Keratinocyte (primary cell): ENCODE measurements around the gene HCRTR2. TPM values are rescaled to one million over a fixed set of nuclear protein-coding genes. Genes with fewer than 3 reads are reported as not detected.

Experiments used
- DNase-seq: peaks from one replicate; pipeline ENCODE4 v3.0.0-alpha.2; 2011; ENCODE audit warnings: low read depth, missing footprints, low spot score
- FAIRE-seq: peaks from 2 replicates; lab custom pipeline; 2011; peaks lifted over from hg19 to GRCh38; lab: Jason Lieb, UNC
- H2AFZ ChIP-seq: 2 replicates; pipeline ENCODE4 v1.6.0; 2012; ENCODE audit warnings: low read length, control low read depth, inconsistent platforms; ENCODE audit not compliant: control insufficient read depth
- H3K27ac ChIP-seq: 2 replicates; pipeline ENCODE4 v1.5.1; 2011; ENCODE audit warnings: low read length; ENCODE audit not compliant: control insufficient read depth, insufficient read depth
- H3K27me3 ChIP-seq: 3 replicates; pipeline ENCODE4 v1.6.0; 2011; ENCODE audit warnings: low read length; ENCODE audit not compliant: control insufficient read depth, insufficient read depth; ENCODE audit errors: extremely low read depth
- H3K36me3 ChIP-seq, 2 experiments: 2 replicates in 1 of 2; 3 replicates in 1 of 2; pipeline ENCODE4 v1.5.1; 2011; ENCODE audit warnings: low read length in 2 of 2, mild to moderate bottlenecking in 1 of 2; ENCODE audit not compliant: control insufficient read depth in 2 of 2, insufficient read depth in 2 of 2; ENCODE audit errors: extremely low read depth in 1 of 2
- H3K4me1 ChIP-seq: 3 replicates; pipeline ENCODE4 v1.5.1; 2011; ENCODE audit warnings: low read length; ENCODE audit not compliant: control insufficient read depth, insufficient read depth; ENCODE audit errors: extremely low read depth
- H3K4me2 ChIP-seq: 3 replicates; pipeline ENCODE4 v1.6.0; 2011; ENCODE audit warnings: low read depth, low read length; ENCODE audit not compliant: control insufficient read depth, insufficient read depth; ENCODE audit errors: extremely low read depth
- H3K4me3 ChIP-seq, 3 experiments: fragments of 200-600 bp in 1 of 3; sonication (generic) in 1 of 3; 2 replicates in 2 of 3; 3 replicates in 1 of 3; pipeline ENCODE4 v1.5.1; 2011 to 2016; ENCODE audit warnings: low read length in 3 of 3, mild to moderate bottlenecking in 3 of 3, control low read depth in 2 of 3, inconsistent platforms in 1 of 3, low read depth in 1 of 3, mixed read lengths in 1 of 3, mixed run types in 1 of 3, moderate library complexity in 1 of 3; ENCODE audit not compliant: control insufficient read depth in 2 of 3, insufficient read depth in 2 of 3; ENCODE audit errors: extremely low read depth in 1 of 3
- H3K79me2 ChIP-seq: 2 replicates; pipeline ENCODE4 v1.6.0; 2012; ENCODE audit warnings: low read length; ENCODE audit not compliant: control insufficient read depth, insufficient read depth
- H3K9ac ChIP-seq: 3 replicates; pipeline ENCODE4 v1.6.0; 2011; ENCODE audit warnings: low read length; ENCODE audit not compliant: control insufficient read depth, insufficient read depth; ENCODE audit errors: extremely low read depth
- H3K9me1 ChIP-seq: 3 replicates; pipeline ENCODE4 v1.6.0; 2011; ENCODE audit warnings: low read length; ENCODE audit not compliant: control insufficient read depth, insufficient read depth; ENCODE audit errors: extremely low read depth
- H3K9me3 ChIP-seq: 2 replicates; pipeline ENCODE4 v1.5.1; 2012; ENCODE audit warnings: low read depth, low read length; ENCODE audit not compliant: control insufficient read depth
- H4K20me1 ChIP-seq: 3 replicates; pipeline ENCODE4 v1.6.0; 2011; ENCODE audit warnings: low read length; ENCODE audit not compliant: control insufficient read depth, insufficient read depth; ENCODE audit errors: extremely low read depth
- CTCF ChIP-seq, 3 experiments: IDR thresholded peaks in 1 of 3; conservative IDR thresholded peaks in 1 of 3; optimal IDR thresholded peaks in 1 of 3; 2 replicates in 2 of 3; 3 replicates in 1 of 3; pipeline versions ENCODE3 to v1.5.1; 2011; ENCODE audit warnings: low read length in 3 of 3, mild to moderate bottlenecking in 3 of 3, moderate library complexity in 2 of 3, control low read depth in 1 of 3, inconsistent platforms in 1 of 3; ENCODE audit not compliant: insufficient read depth in 2 of 3; ENCODE audit errors: extremely low read depth in 1 of 3
- EZH2 ChIP-seq: IDR thresholded peaks from one replicate; pipeline ENCODE4 v1.6.1; 2012; ENCODE audit warnings: inconsistent platforms, mild to moderate bottlenecking, low read length, moderate library complexity
- dilution Hi-C: fragments of 300-500 bp; cut with MboI; formaldehyde crosslinking; loops from one replicate; pipeline ENCODE4 v1.7.0; 2020; ENCODE audit warnings: low sequenced_read_pairs; ENCODE audit not compliant: extremely low pct_ligation_motif_present
- polyA plus RNA-seq, 5 experiments: library from polyadenylated mRNA; depleted of rRNA in 3 of 5; stranded (reverse) in 3 of 5; stranded (forward) in 1 of 5; unstranded in 1 of 5; fragments of >200 nt; gene quantifications; 1 replicate in 1 of 5; 2 replicates in 3 of 5; 3 replicates in 1 of 5; pipeline versions ENCODE4 v1.2.1 to v1.2.3, GENCODE V29; 2011 to 2012; ENCODE audit warnings: missing spikeins in 2 of 5, low read depth in 1 of 5, low replicate concordance in 1 of 5

HCRTR2 gene
- polyA plus RNA-seq, 1 donor (not counting 4 experiments of a cell fraction or from before 2014, with no cell fraction given) = not detected

DNA sequence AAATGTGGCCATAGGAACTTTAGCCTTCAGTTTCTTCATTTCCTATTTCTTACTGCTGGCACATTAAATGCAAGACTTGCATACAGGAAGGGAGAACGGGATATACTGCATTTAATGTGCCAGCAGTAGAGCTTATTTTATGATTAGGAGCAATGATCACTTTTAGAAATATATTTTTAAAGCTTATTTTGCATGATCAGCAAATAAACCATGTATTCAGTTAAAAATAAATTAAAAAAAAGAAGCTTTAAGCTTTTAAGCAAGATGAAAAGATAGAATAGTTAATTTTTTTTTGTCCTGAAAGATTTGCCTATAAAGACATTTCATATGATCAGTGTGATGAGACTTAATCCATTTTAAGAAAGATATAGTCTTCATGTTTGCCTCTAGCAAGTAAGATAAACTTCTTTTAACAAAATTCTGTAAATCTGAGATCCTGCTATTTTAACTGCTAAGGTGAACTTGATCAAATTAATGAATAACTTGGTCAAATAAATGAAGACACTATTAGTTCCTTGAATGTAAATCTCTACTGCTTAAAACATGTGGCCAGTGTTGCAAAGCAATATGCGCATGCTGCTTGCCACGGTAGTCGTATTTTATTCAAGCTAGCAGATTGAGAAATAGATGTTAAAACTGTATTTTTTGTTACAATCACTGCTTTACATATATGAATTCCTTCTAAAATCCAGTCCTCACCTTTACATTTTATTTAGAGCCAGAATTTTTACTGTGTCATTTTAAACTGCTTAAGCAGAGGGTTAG, 36.2 kb upstream of the HCRTR2 start:
- TF ChIP-seq CTCF (optimal IDR thresholded peaks at IDR 0.05 in 1 of 3, IDR thresholded peaks at IDR 0.05 in 1 of 3, conservative IDR thresholded peaks at IDR 0.05 in 1 of 3; ENCODE audit: extremely low read depth in 1 of 3, insufficient read depth in 2 of 3, low read length in 3 of 3) (no peak), EZH2 (no peak)
- no peaks in the 10 kb centered on the region for H3K36me3 ChIP-seq
- FAIRE-seq = no peak
- H3K79me2 ChIP-seq = no peaks in the 10 kb centered on the region
- H3K27me3 ChIP-seq = peaks cover 4% of the 10 kb centered on the region
- no peaks in the 10 kb centered on the region for H4K20me1 ChIP-seq
- dilution Hi-C loops = no loop called here
- H3K9ac ChIP-seq = no peak overlapping the region
- no peak for DNase-seq
- H3K4me1 ChIP-seq = no peaks in the 10 kb centered on the region
- H2AFZ ChIP-seq = no peak overlapping the region
- H3K4me3 ChIP-seq = no peak overlapping the region
- H3K9me1 ChIP-seq = no peaks in the 10 kb centered on the region
- no peak overlapping the region for H3K27ac ChIP-seq
- H3K4me2 ChIP-seq = no peak overlapping the region
- no peaks in the 10 kb centered on the region for H3K9me3 ChIP-seq

- Histone ChIP-seq H3K9me3 (no peaks in the 10 kb centered on the region), H3K9me1 (no peaks in the 10 kb centered on the region), H2AFZ (no peak overlapping the region), H3K9ac (no peak overlapping the region), H3K4me2 (no peak overlapping the region), H3K4me3 (no peak overlapping the region), H3K27ac (no peak overlapping the region), H3K27me3 (peaks cover 2% of the 10 kb centered on the region), H4K20me1 (no peaks in the 10 kb centered on the region), H3K36me3 (no peaks in the 10 kb centered on the region), H3K79me2 (no peaks in the 10 kb centered on the region), H3K4me1 (no peaks in the 10 kb centered on the region)
- FAIRE-seq (no peak), DNase-seq (no peak)
- dilution Hi-C loops = no loop called here
- TF ChIP-seq EZH2 = no peak
- no peak for TF ChIP-seq CTCF (optimal IDR thresholded peaks at IDR 0.05 in 1 of 3, IDR thresholded peaks at IDR 0.05 in 1 of 3, conservative IDR thresholded peaks at IDR 0.05 in 1 of 3; ENCODE audit: extremely low read depth in 1 of 3, insufficient read depth in 2 of 3, low read length in 3 of 3)
These were observed 32.7 kb upstream of the HCRTR2 start for GRCh38 chr6:55141611-55142010.
